Occipital lobe (tissue), 2 donors: ENCODE data around the gene STX8. TPM values are rescaled to one million over a fixed set of nuclear protein-coding genes. Genes with fewer than 3 reads are reported as not detected.
"Not testable (repeated sequence)": the region's sequence is repeated elsewhere in the genome, so short reads cannot be mapped to it uniquely, and the experiment has no call there.

Experiments used
- DNase-seq: peaks from one replicate; lab custom pipeline; 2025; lab: John Stamatoyannopoulos, UW
- total RNA-seq: library from RNA; depleted of rRNA; stranded (reverse); fragments of >200 nt; gene quantifications from one replicate; pipeline ENCODE4 v1.2.3, GENCODE V29; 2014

The STX8 gene, protein sequence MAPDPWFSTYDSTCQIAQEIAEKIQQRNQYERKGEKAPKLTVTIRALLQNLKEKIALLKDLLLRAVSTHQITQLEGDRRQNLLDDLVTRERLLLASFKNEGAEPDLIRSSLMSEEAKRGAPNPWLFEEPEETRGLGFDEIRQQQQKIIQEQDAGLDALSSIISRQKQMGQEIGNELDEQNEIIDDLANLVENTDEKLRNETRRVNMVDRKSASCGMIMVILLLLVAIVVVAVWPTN
- total RNA-seq = 42.9 TPM

DNA sequence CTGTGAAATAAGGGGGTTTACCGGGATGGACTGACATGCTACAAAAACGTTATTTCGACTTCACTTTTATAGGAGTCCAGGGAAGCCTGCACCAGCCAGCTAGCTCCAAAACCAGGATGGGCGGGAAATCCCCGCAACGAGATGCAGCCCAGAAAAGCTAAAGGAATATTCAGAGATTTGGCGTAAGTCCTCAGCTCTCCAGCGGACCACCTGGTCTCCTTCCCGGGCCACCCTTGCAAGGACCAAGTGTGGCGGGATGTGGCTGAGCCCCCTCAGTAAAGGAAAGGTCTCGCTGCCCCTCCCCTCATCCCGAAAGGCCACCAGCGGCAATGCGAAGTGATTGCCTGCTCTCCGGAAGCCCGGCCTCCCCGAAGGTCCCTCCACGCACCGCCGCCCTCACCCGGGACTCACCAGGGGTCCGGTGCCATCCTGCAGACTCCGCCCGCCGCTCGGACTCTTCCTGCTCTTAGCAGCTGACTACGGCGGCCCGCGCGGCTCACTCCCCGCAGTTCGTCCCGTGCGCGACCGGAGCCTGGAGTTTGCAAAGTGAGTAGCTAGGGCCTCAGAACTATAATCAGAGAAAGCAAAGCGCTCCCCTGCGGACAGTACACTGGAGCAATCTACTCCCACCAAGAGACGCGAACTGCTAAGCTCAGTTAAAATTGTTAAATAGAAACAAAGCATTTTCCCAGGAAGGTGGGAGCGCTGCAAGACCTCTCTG lies at the start of gene STX8:
Gene STX8, minus strand, starts transcription at position 440 of the 721 bp plus-strand sequence. Its CDS starts 12 bp downstream, at position 428.
- DNase-seq = peak; percentile 85

DNA sequence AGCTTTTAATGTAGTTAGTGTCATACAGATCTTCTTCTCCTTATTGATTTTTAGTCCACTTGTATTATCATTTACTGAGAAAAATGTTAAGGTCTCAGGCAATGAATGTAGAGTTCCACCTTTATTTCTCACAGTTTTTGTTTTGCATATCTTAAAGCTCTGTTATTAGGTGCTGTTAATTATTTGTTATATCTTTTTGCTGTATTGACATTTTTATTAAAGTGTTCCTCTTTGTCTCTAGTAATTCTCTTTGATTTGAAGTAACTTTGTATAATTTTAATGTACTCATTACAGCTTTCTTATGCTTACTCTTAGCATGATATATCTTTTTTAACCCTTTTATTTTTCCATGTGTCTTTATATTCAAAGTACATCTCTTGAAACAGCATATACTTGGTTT lies 47.3 kb upstream of the STX8 start:
- DNase-seq = no peak

DNA sequence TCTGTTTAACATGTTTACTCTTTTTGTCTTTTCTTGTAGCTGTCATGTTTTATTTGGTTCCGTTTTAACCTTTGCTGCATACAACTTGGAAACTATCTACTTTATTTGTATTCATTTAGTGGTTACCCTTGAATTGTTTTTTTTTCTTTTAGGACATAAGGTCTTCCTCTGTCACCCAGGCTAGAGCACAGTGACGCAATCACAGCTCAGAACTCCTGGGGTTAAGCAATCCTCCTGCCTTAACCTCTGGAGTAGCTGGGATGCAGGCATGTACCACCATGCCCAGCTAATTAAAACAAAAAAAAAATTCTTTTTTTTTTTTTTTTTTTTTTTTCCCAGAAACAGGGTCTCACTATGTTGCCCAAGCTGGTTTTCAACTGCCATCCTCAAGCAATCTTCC lies 39.9 kb upstream of the STX8 start:
- DNase-seq = no peak

DNA sequence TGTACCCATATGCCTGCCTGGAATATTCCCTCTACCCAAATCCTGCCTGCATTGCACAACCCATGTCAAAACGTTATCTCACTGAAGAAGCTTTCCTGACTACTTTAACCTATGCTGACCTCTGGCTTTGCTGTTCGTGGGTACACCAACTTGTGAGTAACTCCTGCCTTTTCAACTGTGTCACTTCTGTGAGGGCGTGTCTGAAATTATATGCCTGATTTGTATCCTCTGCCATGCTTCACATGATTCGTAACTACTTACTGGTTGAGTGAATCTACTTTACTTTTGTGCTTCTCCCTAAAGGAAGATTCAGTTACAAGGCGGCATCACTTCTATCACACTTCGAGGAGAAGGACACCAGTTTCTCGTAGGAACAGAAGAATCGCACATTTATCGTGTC lies 36.4 kb upstream of the STX8 start:
- no peak for DNase-seq

DNA sequence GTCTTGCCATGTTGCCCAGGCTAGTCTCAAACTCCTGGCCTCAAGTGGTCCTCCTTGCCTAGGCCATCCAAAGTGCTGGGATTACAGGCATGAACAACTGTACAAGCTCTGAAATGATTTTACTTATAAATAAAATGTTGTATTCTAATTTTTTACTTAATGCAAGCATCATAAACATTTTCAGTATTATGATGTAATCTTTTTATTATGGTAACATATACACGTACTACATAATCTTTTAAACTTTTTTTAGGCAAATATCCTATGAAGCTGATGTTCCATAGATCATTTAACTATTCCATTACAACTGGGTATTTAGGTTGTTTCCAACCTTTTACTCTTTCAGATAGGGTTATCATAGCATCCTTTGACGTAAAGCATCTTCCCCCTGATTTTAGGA lies 35.9 kb upstream of the STX8 start:
- no peak for DNase-seq

DNA sequence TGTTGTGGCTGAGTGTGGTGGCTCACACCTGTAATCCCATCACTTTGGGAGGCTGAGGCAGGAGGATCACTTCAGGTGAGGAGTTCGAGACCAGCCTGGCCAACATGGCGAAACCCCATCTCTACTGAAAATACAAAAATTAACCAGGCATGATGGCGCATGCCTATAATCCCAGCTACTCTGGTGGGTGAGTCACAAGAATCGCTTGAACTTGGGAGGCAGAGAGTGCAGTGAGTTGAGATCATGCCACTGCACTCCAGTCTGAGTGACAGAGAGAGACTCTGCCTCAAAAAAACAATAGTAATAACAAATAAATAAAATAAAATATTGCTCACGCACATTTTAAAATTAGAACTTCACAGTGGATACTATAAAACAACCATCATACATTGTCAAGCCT lies 31.4 kb upstream of the STX8 start:
- not testable (repeated sequence) for DNase-seq

DNA sequence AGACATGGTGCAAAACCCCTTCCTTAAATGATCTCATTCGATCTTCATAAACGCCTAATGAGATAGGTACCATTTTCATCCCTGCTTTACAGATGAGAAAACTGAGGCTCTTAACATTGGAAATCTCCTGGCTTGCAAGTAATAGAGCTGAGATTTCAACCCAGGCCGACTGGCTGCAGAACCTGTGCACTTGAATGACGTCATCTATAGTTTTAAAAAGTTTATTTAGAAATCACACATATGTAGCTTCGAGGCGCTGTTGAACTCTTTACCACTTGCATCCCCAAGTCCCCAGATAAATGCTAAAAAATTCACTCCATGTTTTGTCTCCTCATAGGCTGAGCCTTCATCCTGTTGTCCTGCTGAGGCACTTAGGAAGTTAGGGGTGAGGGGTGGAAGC lies 30.8 kb upstream of the STX8 start:
- no peak for DNase-seq

DNA sequence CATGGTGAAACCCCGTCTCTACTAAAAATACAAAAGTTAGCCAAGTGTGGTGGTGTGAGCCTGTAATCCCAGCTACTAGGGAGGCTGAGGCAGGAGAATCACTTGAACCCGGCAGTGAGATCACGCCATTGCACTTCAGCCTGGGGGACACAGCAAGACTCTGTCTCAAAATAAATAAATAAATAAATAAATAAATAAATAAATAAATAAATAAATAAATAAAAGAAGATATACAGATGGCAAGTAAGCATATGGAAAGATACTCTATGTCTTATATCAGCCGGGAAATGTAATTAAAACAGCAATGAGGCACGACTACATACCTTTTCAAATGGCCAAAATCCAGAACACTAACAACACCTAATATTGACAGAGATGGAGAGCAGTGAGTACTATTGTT lies 29.0 kb upstream of the STX8 start:
- DNase-seq = not testable (repeated sequence)

DNA sequence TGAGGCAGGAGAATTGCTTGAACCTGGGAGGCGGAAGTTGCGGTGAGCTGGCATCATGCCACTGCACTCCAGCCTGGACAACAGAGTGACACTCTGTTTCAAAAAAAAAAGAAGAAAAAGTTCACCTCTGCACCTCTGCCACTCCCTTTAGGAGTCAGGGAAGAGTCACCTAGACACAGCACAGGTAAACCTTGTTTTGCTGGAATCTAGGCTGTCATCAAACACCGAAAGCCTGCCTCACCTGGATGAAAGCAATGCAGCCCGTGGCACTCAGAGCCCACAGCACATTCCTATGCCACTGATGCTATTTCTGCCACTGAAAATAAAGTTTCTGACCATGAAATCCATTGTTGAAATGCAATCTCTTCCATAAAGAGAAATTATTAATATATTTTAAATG lies 23.0 kb upstream of the STX8 start:
- no peak for DNase-seq

DNA sequence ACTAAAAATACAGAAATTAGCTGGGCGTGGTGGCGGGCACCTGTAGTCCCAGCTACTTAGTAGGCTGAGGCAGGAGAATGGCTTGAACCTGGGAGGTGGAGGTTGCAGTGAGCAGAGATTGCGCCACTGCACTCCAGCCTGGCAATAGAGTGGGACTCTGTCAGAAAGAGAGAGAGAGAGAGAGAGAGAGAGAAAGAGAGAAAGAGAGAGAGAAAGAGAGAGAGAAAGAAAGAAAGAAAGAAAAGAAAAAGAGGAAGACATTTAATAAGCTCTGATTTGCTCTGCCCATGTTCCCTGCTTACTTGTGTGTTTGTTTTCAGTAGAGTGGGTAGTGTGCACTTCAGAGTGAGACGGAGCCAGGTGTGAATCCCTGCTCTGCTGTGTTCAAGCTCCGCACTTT lies 22.0 kb upstream of the STX8 start:
- not testable (repeated sequence) for DNase-seq

DNA sequence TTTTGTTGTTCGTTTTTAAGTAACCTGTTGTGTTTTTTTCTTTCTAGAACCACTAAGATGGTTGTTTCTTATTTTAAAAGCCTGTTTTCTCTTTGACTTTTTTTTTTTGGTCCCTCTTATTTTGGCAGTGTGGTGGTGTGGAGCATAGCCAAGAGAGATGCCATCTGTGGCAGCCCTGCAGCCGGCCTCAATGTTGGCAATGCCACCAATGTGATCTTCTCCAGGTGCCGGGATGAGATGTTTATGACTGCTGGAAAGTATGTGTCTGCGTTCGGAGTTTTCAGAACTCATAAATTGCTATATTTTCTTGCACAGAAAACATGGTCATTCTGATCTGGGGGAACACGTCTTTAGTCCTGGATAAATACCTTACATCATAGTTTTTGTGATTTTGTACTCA lies 18.4 kb upstream of the STX8 start:
- DNase-seq = no peak

DNA sequence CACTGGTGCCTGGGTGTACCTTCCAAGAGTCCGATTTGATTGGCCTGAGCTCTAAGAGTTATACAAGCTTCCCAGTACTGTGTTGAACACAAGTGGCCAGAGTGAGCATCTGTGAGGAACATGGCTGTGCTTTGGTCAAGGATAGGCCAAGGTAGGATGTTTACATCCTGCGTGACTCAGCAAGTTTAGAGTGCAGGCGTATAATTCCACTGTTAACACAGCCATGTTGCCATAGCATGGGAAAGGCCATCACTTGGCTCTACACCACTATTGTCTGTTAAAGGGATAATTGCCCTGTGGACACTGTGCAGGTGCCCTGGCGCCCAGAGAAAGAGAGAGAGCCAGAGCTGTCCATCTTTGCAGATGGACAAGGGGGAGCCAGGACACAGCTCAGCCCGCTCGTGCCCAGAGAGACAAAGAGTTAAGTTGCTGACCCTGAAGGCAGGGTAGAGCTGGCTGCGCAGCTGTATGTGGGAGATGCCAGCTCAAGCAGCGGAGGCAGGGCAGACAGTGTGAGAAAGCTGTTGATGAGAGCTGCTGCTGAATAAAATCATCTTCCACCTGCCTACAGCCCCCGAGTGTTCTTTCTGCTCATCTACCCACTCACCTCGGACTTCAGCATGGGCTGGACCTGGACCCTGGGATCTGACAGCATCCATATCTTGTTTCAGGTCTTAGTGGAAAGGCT lies 12.5 kb upstream of the STX8 start:
- peak; percentile 3 for DNase-seq

DNA sequence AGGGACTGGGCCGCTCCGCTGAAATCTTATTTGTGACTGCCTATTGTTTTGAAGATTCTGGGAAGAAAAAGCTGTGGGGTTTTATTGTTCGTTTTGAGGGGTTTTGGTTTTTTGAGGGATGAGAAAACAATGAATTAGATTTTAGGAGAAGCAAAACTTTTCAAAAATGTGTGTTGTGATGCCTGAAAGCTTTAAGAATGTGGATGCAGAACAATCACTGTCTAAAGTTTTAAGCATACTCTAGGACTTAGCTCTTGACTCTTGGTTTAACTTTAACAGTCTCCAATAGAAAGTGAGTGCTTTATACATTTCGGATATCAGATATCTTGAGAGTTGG lies 1.7 kb upstream of the STX8 start:
- DNase-seq = no peak

DNA sequence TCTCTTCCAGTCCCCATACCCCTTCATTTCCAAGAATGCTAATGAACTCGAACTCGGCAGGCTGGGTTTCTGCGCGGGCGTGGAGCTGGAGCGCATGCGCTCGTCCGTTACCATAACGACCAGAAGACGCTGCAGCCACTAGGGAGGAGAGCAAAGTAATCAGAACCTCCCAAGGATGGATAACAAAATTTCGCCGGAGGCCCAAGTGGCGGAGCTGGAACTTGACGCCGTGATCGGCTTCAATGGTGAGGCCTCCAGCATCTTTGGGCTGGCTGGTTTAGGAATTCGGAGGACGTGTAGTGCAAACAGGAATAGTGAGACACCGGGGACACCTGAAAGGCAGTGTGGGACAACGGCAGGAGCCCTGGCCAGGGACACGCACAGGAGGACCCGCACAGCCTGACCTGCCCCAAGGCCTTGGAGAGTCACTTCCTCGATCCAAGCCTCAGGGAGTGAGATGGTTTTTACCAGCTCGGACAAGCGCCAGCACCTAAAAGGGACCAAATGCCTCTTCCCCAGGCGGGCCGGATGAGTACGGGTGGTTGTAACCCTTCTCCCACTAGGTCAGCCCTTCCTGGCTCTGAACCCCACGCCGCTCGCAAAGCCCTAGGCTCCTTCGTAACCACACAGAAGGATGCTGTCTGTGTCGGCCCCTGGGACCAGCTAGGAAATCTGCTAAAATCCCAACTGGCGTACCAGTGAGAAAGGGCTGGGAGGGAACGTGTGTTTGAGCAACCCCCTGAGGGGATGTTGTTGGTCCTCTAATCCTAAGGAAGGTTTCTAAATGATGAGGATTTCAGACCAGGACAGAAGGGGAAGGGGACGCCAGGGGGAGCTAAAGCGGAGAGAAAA lies 1.1 kb upstream of the STX8 start, which contains the start of gene CFAP52:
Gene CFAP52, plus strand, starts transcription at position 122 of the 852 bp plus-strand sequence. Its CDS starts 54 bp downstream, at position 176.
- DNase-seq = peak; percentile 75

DNA sequence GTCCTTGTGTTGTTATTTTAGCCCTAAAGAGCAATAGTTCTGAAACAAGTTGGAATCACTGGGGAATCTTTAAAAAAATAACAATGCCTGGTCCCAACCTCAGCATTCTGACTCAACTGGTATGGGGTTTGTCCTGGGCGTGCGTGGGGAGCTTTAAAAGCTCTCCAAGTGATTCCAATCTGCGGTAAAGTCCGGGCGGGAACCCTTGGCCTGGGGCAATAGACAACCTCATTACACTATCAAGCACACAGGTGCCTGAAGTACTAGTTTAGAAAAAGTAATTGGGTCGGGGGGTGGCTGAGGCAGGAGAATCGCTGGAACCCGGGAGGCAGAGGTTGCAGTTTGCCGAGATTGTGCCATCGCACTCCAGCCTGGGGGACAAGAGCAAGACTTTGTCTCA lies 4.4 kb downstream of the STX8 start:
- DNase-seq = no peak

DNA sequence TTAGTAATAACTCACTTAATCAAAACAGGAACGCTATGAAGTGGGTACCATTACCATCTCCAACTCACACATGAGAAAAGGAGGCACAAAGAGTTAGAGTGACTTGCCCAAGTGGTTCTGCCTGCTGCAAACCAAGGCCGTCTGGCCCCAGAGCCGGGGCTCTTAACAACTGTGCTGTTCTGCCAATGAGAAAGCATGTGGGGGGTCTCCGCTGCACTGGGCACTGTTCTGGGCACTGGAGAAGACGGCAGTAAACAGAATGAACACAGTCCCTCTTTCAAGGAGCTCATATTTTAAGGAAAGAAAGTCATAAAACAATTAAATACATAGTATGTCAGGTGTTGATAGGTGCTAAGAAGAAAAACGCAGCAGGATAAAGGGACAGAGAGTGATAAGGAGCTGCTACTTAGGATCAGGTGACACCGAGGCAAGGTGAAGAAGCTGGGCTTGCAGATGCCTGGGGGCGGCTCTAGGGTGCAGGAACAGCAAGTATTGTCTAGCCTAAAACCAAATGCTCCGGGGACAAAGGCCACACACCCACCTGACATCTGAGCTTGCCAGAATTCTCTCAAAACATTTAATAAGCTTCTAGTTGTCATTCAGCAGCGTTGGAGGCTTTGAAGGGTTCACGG lies 6.5 kb downstream of the STX8 start:
- DNase-seq = no peak

DNA sequence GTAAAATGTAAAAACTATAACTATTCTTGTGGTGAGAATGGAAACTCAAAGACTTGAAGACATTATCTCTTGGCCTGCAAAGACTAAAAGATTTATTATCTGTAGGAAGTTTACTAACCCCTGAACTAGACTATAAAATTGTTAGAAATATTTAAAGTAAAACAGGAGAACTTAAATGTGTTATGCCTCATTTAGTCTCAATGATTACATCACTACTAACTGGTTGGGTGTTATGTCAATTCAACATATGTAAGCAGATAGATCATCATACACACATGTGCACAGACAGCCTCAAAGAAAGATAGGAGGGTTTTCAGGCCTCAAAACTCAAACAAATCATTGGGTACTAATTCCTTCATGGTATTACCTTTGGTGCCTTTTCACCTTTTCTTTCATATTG lies 7.6 kb downstream of the STX8 start:
- no peak for DNase-seq

DNA sequence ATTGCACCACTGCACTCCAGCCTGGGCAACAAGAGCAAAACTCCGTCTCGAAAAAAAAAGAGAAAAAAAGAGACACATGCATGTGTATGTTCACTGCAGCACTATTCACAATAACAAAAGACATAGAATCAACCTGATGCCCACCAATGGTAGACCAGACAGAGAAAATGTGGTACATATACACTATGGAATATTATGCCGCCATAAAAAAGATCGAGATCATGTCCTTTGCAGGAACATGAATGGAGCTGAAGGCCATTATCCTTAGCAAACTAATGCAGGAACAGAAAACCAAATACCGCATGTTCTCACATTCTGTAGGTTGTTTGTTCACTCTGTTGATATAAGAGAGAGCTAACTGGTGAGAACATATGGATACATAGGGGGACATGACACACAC lies 8.9 kb downstream of the STX8 start:
- not testable (repeated sequence) for DNase-seq

DNA sequence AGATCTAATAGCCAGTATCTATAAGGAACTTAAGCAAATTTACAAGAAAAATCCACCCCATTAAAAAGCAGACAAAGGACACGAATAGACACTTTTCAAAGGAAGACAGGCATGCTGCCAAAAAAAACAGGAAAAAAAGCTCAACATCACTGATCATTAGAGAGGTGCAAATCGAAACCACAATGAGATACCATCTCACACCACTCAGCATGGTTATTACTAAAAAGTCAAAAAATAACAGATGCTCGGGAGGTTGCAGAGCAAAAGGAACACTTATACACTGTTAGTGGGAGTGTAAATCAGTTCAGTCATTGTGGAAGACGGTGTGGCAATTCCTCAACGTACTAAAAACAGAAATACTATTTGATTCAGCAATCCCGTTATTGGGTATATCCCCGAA lies 9.6 kb downstream of the STX8 start:
- no peak for DNase-seq

DNA sequence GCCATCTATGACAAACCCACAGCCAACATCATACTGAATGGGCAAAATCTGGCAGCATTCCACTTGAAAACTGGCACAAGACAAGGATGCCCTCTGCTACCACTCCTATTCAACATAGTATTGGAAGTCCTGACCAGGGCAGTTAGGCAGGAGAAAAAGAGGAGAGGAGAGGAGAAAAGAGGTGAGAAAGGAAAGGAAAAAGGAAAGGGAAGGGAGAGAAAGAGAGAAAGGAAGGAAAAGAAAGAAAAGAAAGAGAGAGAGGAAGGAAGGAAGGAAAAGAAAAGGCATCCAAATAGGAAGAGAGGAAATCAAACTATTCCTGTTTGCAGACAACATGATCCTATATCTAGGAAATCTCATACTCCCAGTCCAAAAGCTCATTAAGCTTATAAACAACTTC lies 11.5 kb downstream of the STX8 start:
- DNase-seq = no peak

DNA sequence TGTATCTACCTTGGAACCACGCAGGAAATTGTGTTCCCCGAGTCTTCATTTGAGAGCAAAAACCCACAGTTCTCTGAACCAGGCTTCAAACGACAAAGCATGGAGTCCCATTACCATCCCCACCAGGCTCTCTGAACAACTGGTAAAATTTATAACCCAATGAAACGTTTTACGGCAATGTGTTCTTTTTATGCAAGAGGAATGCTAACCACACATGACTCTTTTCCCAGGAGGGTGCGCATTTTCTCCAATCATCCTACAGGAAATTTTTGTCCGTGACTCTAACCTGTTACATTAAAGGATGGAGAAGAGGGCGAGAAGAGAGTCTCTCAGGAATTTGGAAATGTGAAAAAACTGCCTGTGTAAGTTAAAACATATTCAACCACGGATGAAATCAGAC lies 17.8 kb downstream of the STX8 start:
- DNase-seq = no peak
